GM19468 (cell line): Measurements from ENCODE around the gene SNAP25.

ENCODE experiments used
- ATAC-seq: cut with Tn5 transposase; IDR thresholded peaks from one replicate; pipeline ENCODE4 v1.9.1; 2021; ENCODE audit warnings: mild to moderate bottlenecking, moderate library complexity, moderate number of reproducible peaks; ENCODE audit not compliant: unreplicated experiment; ENCODE audit errors: extremely low read depth

Gene SNAP25

GRCh38 chr20:10259166-10259565 is 40.5 kb downstream of the SNAP25 start:
- ATAC-seq: no peak

GRCh38 chr20:10260316-10260715 is 41.7 kb downstream of the SNAP25 start:
- ATAC-seq: no peak

GRCh38 chr20:10261702-10262101 is 43.1 kb downstream of the SNAP25 start:
- no peak for ATAC-seq

- no peak for ATAC-seq
Measured at GRCh38 chr20:10263385-10264165, 44.9 kb downstream of the SNAP25 start.

- no peak for ATAC-seq
Measured at GRCh38 chr20:10264166-10264558, 45.5 kb downstream of the SNAP25 start.

- no peak for ATAC-seq
Measured at GRCh38 chr20:10268636-10269035, 50.0 kb downstream of the SNAP25 start.

GRCh38 chr20:10270630-10271029 is 52.0 kb downstream of the SNAP25 start:
- ATAC-seq: no peak

GRCh38 chr20:10271494-10272219 is 53.0 kb downstream of the SNAP25 start:
- ATAC-seq: no peak

- no peak for ATAC-seq
Measured at GRCh38 chr20:10276878-10277580, 58.4 kb downstream of the SNAP25 start.

GRCh38 chr20:10277616-10278015 is 59.0 kb downstream of the SNAP25 start:
- ATAC-seq: no peak

- ATAC-seq: no peak
Measured at GRCh38 chr20:10278412-10278811, 59.8 kb downstream of the SNAP25 start.

GRCh38 chr20:10280018-10280908 is 61.6 kb downstream of the SNAP25 start:
- no peak for ATAC-seq

- ATAC-seq: no peak
Measured at GRCh38 chr20:10281911-10282310, 63.3 kb downstream of the SNAP25 start.

GRCh38 chr20:10282979-10283456 is 64.4 kb downstream of the SNAP25 start:
- no peak for ATAC-seq

- no peak for ATAC-seq
Measured at GRCh38 chr20:10286356-10286755, 67.7 kb downstream of the SNAP25 start.

- ATAC-seq: no peak
Measured at GRCh38 chr20:10288421-10288820, 69.8 kb downstream of the SNAP25 start.

- no peak for ATAC-seq
Measured at GRCh38 chr20:10288954-10289646, 70.5 kb downstream of the SNAP25 start.

- no peak for ATAC-seq
Measured at GRCh38 chr20:10291568-10292248, 73.1 kb downstream of the SNAP25 start.

- ATAC-seq: no peak
Measured at GRCh38 chr20:10297223-10297622, 78.6 kb downstream of the SNAP25 start.
